ENCODE data around the gene ANKMY2.

ANKMY2 gene

DNA sequence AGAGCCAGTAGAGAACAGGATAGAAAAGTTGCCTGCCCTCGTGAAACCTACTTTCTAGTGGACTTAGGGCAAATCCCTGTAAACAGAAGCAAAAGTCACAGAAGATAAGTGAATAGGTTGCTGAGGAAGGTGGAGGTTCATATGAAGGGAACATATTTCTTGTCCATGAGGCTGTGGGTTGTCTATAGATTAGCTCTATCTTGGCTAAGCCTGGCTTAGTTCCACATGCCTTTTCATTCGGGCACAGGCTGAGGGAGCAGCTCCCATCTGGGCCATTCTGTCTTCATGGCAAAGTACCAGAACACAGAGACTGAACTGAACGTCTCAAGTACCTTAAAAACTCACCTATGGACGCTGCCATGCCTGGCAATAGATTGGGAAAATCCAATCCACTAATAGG lies 45.7 kb upstream of the ANKMY2 start:
- H3K79me2 ChIP-seq (ENCODE audit: control insufficient read depth, low read length): no peaks in the 10 kb centered on the region
- H3K4me1 ChIP-seq (ENCODE audit: control insufficient read depth, low read length): no peaks in the 10 kb centered on the region
- H3K27ac ChIP-seq (ENCODE audit: low read depth, low read length): no peak overlapping the region
- H4K20me1 ChIP-seq (ENCODE audit: control insufficient read depth, insufficient read depth, low read depth, low read length): 0 out of 2 replicates have a peak, but pooled peaks cover 3% of the 10 kb centered on the region
- H3K9me3 ChIP-seq (ENCODE audit: control insufficient read depth, insufficient read depth, low read length): no peaks in the 10 kb centered on the region
- TF ChIP-seq, protein P1, sequence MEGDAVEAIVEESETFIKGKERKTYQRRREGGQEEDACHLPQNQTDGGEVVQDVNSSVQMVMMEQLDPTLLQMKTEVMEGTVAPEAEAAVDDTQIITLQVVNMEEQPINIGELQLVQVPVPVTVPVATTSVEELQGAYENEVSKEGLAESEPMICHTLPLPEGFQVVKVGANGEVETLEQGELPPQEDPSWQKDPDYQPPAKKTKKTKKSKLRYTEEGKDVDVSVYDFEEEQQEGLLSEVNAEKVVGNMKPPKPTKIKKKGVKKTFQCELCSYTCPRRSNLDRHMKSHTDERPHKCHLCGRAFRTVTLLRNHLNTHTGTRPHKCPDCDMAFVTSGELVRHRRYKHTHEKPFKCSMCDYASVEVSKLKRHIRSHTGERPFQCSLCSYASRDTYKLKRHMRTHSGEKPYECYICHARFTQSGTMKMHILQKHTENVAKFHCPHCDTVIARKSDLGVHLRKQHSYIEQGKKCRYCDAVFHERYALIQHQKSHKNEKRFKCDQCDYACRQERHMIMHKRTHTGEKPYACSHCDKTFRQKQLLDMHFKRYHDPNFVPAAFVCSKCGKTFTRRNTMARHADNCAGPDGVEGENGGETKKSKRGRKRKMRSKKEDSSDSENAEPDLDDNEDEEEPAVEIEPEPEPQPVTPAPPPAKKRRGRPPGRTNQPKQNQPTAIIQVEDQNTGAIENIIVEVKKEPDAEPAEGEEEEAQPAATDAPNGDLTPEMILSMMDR (IDR thresholded peaks at IDR 0.05; ENCODE audit: low read depth, low read length, poor library complexity, severe bottlenecking): no peak
- no peak for TF ChIP-seq EZH2phosphoT487 (IDR thresholded peaks at IDR 0.05; ENCODE audit: borderline replicate concordance, low read length)
- no peaks in the 10 kb centered on the region for H3K9me2 ChIP-seq (replicated peaks; ENCODE audit: control insufficient read depth, low read length)
- peaks cover 95% of the 10 kb centered on the region for H3K36me3 ChIP-seq (ENCODE audit: control insufficient read depth, low read length)
- no peaks in the 10 kb centered on the region for H3F3A ChIP-seq (ENCODE audit: control insufficient read depth, insufficient read depth)
- no peak overlapping the region for H3K4me2 ChIP-seq (ENCODE audit: low read length)
- H3K27me3 ChIP-seq (ENCODE audit: control insufficient read depth, low read length): no peaks in the 10 kb centered on the region
- H3K4me3 ChIP-seq (ENCODE audit: low read length): no peak overlapping the region

GRCh38 chr7:16688249-16688648 lies 42.7 kb upstream of the ANKMY2 start:
- Histone ChIP-seq H3K36me3 (ENCODE audit: control insufficient read depth, low read length) (peaks cover 94% of the 10 kb centered on the region), H3F3A (ENCODE audit: control insufficient read depth, insufficient read depth) (no peaks in the 10 kb centered on the region), H3K4me3 (ENCODE audit: low read length) (no peak overlapping the region), H3K27ac (ENCODE audit: low read depth, low read length) (no peak overlapping the region), H3K4me2 (ENCODE audit: low read length) (no peak overlapping the region), H4K20me1 (ENCODE audit: control insufficient read depth, insufficient read depth, low read depth, low read length) (0 out of 2 replicates have a peak, but pooled peaks cover 3% of the 10 kb centered on the region), H3K4me1 (ENCODE audit: control insufficient read depth, low read length) (peaks cover 22% of the 10 kb centered on the region), H3K9me3 (ENCODE audit: control insufficient read depth, insufficient read depth, low read length) (no peaks in the 10 kb centered on the region), H3K9me2 (replicated peaks; ENCODE audit: control insufficient read depth, low read length) (no peaks in the 10 kb centered on the region), H3K27me3 (ENCODE audit: control insufficient read depth, low read length) (no peaks in the 10 kb centered on the region), H3K79me2 (ENCODE audit: control insufficient read depth, low read length) (no peaks in the 10 kb centered on the region)
- no peak for TF ChIP-seq EZH2phosphoT487 (IDR thresholded peaks at IDR 0.05; ENCODE audit: borderline replicate concordance, low read length)
- TF ChIP-seq, protein P1 (IDR thresholded peaks at IDR 0.05; ENCODE audit: low read depth, low read length, poor library complexity, severe bottlenecking): no peak

DNA sequence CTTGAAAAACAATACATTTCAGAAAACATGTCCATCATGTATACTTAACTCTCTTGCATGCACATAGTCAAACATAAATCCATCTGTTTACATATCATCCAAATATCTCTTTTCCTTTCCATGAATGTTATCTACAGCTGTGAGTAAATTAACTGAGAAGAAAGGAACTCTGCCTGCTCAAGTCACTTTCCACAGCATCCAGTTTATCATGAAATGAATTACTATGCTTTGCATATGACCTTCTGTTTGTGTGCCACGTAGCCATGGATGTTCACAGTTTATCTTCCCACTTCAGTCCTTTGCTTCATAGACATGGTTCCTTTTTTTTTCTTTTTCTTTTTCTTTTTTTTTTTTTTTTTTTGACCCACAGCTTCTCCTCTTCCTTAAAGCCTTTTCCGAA lies 40.0 kb upstream of the ANKMY2 start:
- peaks cover 91% of the 10 kb centered on the region for H3K36me3 ChIP-seq (ENCODE audit: control insufficient read depth, low read length)
- H3K9me3 ChIP-seq (ENCODE audit: control insufficient read depth, insufficient read depth, low read length): no peaks in the 10 kb centered on the region
- no peaks in the 10 kb centered on the region for H4K20me1 ChIP-seq (ENCODE audit: control insufficient read depth, insufficient read depth, low read depth, low read length)
- H3K27ac ChIP-seq (ENCODE audit: low read depth, low read length): peak overlapping the region; percentile 7; the same call in 1 of the 2 replicates
- H3K27me3 ChIP-seq (ENCODE audit: control insufficient read depth, low read length): no peaks in the 10 kb centered on the region
- H3K4me3 ChIP-seq (ENCODE audit: low read length): no peak overlapping the region
- TF ChIP-seq, protein P1 (IDR thresholded peaks at IDR 0.05; ENCODE audit: low read depth, low read length, poor library complexity, severe bottlenecking): no peak
- no peak for TF ChIP-seq EZH2phosphoT487 (IDR thresholded peaks at IDR 0.05; ENCODE audit: borderline replicate concordance, low read length)
- no peak overlapping the region for H3K4me2 ChIP-seq (ENCODE audit: low read length)
- no peaks in the 10 kb centered on the region for H3K9me2 ChIP-seq (replicated peaks; ENCODE audit: control insufficient read depth, low read length)
- no peaks in the 10 kb centered on the region for H3F3A ChIP-seq (ENCODE audit: control insufficient read depth, insufficient read depth)
- H3K79me2 ChIP-seq (ENCODE audit: control insufficient read depth, low read length): no peaks in the 10 kb centered on the region
- peaks cover 24% of the 10 kb centered on the region for H3K4me1 ChIP-seq (ENCODE audit: control insufficient read depth, low read length)

Measured in DOHH2 (cell line).